Epithelial cell of alveolus of lung (primary cell): ENCODE data around the gene HSD3B1. TPM values are rescaled to one million over a fixed set of nuclear protein-coding genes. Genes with fewer than 3 reads are reported as not detected.

ENCODE experiments used
- total RNA-seq: library from RNA; depleted of rRNA; stranded (reverse); fragments of >200 nt; gene quantifications from 2 replicates; pipeline ENCODE4 v1.2.1, GENCODE V29; 2015

The HSD3B1 gene
- total RNA-seq = 0.39 TPM in 1 of 2 replicates, not detected in the other

GRCh38 chr1:119506941-119507340 lies at the start of gene HSD3B1:
TSS of gene HSD3B1 (plus strand) at chr1:119507210. CDS start at chr1:119507477, 267 bp downstream.

Other genes starting within 250 kb of the HSD3B1 start
- not detected in 2 replicates for gene HAO2, start 138.4 kb upstream of the HSD3B1 start, total RNA-seq
- not detected in 2 replicates for gene HSD3B2, start 92.1 kb upstream of the HSD3B1 start, total RNA-seq
- gene ZNF697, start 141.1 kb downstream of the HSD3B1 start, total RNA-seq = 13.4 and 14.3 TPM in 2 replicates
- 116 and 349 TPM in 2 replicates for gene PHGDH, start 204.7 kb downstream of the HSD3B1 start, total RNA-seq